PFSK-1 (cell line): ENCODE measurements around the gene PCDHB1.

ENCODE experiments used
- FOXP2 ChIP-seq: optimal IDR thresholded peaks from 2 replicates; pipeline ENCODE3; 2011; ENCODE audit warnings: borderline replicate concordance, control low read depth, inconsistent platforms; ENCODE audit not compliant: insufficient read depth; ENCODE audit errors: extremely low read length, extremely low read depth
- POLR2AphosphoS5 ChIP-seq: IDR thresholded peaks from 2 replicates; pipeline ENCODE4 v1.6.1; 2012; ENCODE audit warnings: low read depth, mild to moderate bottlenecking, control low read depth, low read length, moderate library complexity
- REST ChIP-seq, 2 experiments: IDR thresholded peaks; 2 replicates each; pipeline versions ENCODE4 v1.6.1 to v1.8.0; 2011 to 2012; ENCODE audit warnings: low read depth in 2 of 2, low read length in 2 of 2, control low read depth in 1 of 2, inconsistent platforms in 1 of 2, mild to moderate bottlenecking in 1 of 2, moderate library complexity in 1 of 2; ENCODE audit not compliant: insufficient read depth in 1 of 2
- SIN3A ChIP-seq: IDR thresholded peaks from 2 replicates; pipeline ENCODE4 v1.6.1; 2012; ENCODE audit warnings: mild to moderate bottlenecking, low read length, moderate library complexity, borderline replicate concordance; ENCODE audit not compliant: insufficient read depth
- TAF1 ChIP-seq: IDR thresholded peaks from 2 replicates; pipeline ENCODE4 v1.6.1; 2012; ENCODE audit warnings: low read length, control low read depth, borderline replicate concordance; ENCODE audit not compliant: insufficient read depth

Gene PCDHB1

GRCh38 chr5:141031006-141031405 is 20.2 kb upstream of the PCDHB1 start:
- no peak for TF ChIP-seq TAF1
- TF ChIP-seq POLR2AphosphoS5: no peak
- no peak for TF ChIP-seq REST (IDR thresholded peaks at IDR 0.05; ENCODE audit: insufficient read depth in 1 of 2, low read depth in 2 of 2, low read length in 2 of 2)
- no peak for TF ChIP-seq SIN3A
- TF ChIP-seq FOXP2: no peak

GRCh38 chr5:141032626-141033025 is 18.5 kb upstream of the PCDHB1 start:
- TF ChIP-seq SIN3A (no peak), FOXP2 (no peak), REST (IDR thresholded peaks at IDR 0.05; ENCODE audit: insufficient read depth in 1 of 2, low read depth in 2 of 2, low read length in 2 of 2) (no peak), POLR2AphosphoS5 (no peak), TAF1 (no peak)

- TF ChIP-seq REST (IDR thresholded peaks at IDR 0.05; ENCODE audit: insufficient read depth in 1 of 2, low read depth in 2 of 2, low read length in 2 of 2) (no peak), POLR2AphosphoS5 (no peak), FOXP2 (no peak), TAF1 (no peak), SIN3A (no peak)
Observed at GRCh38 chr5:141039061-141039460, 12.1 kb upstream of the PCDHB1 start.

- TF ChIP-seq REST (IDR thresholded peaks at IDR 0.05; ENCODE audit: insufficient read depth in 1 of 2, low read depth in 2 of 2, low read length in 2 of 2): no peak
- TF ChIP-seq TAF1: no peak
- TF ChIP-seq FOXP2: no peak
- TF ChIP-seq SIN3A: no peak
- TF ChIP-seq POLR2AphosphoS5: no peak
Observed at GRCh38 chr5:141039517-141039916, 11.7 kb upstream of the PCDHB1 start.

- TF ChIP-seq FOXP2 (no peak), POLR2AphosphoS5 (no peak), SIN3A (no peak), REST (IDR thresholded peaks at IDR 0.05; ENCODE audit: insufficient read depth in 1 of 2, low read depth in 2 of 2, low read length in 2 of 2) (peak; percentile 46 to 72; a peak in 2 of 4 replicates)
Observed at GRCh38 chr5:141040093-141040770, 10.9 kb upstream of the PCDHB1 start.
